GM18868 (cell line): Measurements from ENCODE around the gene TOR1A.

Experiments
- ATAC-seq: cut with Tn5 transposase; IDR thresholded peaks from one replicate; pipeline ENCODE4 v1.9.1; 2021; ENCODE audit warnings: mild to moderate bottlenecking, moderate library complexity; ENCODE audit not compliant: unreplicated experiment

TOR1A gene

DNA sequence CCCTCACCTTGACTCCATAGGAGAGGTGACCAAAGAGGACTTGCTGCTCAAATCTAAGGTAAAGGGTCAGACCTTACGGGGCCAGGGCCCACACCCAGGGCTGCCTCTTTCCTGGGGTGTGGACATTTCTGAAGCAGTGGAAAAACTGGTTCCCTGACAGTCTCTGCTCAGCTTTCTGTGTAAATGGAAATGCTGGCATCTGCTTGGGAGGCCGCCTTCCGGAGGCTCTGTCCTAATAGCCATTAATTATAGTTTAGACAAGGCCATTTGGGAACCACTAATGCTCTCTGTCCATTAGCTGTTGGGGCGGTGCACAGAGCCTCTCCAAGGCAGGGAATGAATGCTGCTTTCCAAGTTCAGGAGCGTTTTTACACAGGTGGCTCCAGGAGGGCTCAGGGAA lies 28.6 kb upstream of the TOR1A start:
- no peak for ATAC-seq

DNA sequence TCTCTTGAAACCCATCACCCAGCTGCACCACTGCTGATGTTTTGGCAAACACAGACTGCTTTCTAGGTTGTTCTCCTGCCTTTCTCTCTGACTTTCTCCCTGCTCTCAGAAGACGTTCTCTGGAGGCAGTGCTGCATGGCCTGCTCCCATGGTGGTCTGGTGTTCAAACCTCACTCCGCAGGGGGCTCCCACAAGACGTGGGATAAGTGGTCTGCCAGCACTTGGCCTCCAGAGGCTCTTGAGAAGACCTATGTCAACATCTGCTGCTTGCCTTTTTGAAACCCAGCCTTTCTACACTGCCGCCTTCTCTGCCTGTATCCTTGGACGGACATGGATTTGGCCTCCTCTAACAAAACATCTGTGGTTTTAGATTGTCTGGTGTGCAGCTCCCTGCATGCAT lies 27.9 kb upstream of the TOR1A start:
- ATAC-seq, result no peak

DNA sequence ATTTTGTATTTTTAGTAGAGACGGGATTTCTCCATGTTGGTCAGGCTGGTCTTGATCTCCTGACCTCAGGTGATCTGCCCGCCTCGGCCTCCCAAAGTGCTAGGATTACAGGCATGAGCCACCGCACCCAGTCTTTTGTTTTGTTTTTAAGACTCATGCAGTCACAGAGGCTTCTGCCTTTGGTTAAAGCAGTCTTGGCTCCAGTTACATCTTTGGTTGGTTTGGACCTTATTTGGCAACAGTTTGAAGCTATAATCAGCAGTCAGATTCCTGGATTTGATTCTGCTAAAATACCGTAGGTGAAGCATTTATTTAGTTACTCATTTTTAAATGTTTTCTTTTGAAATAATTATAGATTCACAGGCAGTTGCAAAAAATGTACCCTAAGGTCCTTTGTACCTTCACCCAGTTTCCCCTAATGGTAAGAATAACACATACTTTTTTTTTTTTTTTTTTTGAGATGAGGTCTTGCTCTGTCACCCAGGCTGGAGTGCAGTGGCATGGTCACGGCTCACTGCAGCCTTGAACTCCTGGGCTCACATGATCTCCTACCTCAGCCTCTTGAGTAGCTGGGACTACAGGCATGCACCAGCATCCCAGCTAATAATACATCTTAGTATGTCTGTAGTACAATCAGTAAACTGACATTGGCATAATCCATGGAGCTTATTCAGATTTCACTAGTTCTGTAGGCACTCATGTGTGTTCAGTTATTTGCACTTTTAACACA lies 27.1 kb upstream of the TOR1A start:
- no peak for ATAC-seq

DNA sequence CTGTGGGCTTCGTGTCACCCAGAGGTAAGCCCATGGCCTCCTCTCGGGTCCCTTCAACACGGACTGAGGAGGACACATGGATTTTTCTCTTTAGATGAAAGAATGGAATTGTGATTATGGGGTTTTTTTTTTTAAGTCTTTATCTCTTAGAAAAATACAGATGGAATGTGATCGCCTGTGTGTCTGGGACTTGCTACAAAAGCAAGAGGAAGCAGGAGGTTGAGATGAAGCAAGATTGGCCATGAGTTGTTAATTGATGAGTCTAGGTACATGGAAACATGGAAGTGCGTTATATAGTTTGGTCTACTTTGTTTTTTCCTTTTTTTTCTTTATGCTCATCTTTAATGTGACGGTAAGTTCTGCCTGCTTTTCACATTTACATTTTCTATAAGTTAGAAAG lies 26.0 kb upstream of the TOR1A start:
- no peak for ATAC-seq

DNA sequence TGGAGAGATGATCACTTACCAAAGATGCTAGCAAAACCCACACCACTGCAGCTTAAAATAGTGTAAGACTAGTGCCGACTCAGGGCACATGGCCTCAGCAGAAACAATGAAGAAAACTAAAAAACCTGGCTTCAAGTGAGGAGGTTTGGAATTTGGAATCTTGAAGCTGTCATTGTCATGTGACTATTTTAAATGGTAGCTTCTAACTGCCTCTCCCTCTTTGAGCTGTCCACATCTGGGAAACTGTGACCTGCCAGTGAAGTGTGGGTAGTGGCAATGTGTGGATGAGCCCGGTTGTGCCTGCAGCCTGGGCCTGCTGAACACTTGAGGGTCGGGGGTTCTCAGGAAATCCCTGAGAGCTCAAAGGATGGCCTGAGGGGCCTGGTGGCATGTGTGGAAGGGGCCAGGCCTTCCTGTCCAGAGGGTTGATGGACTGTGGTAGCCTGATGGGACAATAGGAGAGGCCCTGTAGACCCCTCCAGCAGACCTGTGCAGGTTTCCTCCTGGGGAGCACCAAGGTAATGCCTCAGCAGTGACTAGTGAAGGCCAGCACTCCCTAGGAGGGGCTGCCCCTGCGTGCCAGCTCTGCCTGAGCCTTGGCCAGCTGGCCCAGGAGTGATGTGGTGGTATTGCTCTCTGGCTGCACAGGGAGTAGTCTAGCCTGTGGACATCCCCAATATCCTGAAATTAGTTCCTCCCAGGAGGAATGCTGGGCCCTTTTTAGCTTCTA lies 24.9 kb upstream of the TOR1A start:
- no peak for ATAC-seq

DNA sequence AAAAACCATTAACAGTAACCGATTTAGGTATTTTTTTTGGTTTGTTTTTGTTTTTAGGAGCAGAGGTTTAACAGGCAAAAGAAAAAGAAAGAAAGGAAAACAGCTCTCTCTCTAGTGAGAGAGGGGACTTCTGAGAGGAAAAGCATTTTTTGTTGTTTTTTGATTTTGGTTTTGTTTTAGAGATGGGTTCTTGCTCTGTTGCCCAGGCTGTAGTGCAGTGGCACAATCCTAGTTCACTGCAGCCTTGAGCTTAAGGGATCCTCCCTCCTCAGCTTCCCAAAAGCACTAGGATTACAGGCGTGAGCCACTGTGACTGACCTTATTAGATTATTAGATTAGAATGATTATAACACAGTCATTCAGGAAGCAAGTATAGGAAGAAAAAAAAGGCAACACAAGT lies 21.4 kb upstream of the TOR1A start:
- no peak for ATAC-seq

DNA sequence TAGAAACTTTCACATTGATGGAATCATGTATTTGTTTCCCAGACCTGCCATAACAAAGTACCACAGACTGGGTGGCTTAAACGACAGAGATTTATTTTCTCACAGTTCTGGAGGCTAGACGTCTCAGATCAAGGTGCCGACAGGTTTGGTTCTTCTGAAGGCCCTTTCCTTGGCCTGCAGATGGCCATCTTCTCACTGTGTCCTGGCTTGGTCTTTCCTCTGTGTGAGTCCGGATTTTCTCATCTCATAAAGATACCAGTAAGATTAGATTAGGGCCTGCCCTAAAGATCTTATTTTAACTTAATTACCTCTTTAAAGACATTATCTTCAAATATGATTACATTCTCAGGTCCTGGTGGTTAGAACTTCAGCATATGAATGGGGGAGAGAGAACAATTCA lies 17.1 kb upstream of the TOR1A start:
- no peak for ATAC-seq

DNA sequence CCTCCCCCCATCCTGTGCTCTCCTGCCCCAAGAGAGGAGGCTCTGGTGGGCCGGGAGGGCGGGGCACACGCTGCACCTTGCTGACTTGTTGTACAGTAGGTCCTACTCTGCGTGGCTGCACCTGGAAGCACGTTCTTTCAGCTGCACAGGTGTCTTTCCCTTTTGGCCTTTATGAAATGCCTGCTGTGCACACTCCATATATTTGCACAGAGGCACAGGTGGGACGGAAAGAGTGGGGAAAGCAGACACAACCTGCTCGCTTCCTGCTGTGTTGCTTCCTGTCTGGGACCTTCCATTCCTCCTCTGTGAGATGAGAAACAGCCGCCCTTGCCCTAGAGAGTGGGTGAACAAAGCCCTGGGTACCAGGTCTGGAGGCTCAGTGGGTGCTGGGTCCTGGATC lies 16.1 kb upstream of the TOR1A start:
- no peak for ATAC-seq

DNA sequence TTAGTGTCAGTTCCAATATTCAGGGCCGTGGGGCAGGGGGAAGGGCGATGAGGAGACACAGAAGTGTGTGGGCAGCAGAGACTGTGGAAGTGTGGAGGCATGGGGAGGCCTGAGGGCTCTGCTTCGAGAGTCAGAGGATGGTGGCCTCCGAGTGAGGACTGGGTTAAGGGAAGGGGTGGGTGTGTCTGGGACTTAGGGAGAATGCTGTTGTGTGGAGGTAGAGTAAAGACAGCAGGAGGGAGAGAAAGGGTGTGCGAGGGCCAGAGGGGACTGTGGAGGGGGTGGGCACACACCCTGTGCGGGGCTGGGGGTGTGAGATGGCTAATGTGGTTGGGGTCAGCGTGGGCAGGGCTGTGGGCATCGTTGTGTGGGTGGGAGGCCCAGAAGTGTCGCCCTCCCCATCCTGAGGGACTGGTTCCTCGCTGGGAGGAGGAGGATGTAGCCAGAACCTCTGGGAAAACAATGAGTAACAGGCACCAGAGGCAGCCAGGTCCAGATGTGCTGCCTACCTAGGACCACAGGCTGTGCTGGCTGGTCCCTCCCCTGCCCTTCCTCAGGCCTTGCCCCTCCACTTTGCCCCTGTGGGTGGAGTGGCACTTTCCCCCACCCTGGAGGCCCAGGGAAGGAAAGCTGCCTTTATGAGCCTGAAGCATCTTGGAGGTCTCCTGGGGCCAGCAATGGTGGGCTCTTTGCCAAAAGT lies 15.5 kb upstream of the TOR1A start:
- ATAC-seq, result no peak

DNA sequence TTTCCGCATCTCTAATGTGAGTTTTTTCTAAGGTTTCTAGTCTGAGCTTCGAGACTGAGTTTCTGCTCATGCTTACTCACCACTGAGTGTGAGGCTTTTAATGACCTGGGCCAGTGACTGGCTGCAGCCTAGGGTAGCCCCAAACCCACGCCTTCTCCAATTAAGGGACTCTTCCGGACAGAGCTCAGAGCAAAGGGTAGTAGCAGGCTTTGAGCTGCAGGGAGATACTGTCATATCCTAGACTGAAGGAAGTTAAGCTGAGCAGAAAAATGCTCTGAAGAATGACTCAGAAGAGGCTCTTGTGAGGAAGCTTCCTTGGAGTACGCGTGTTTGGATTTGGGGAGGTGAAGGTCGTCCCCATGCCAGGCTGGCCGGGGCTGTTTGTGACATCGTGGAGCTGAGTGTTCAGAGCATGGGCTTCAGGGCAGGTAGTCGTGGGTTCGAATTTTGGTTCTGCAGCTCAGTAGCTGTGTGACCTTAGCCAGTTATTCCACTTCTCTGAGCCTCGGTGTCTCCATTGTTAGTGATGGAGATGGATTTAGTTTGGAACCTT lies 14.8 kb upstream of the TOR1A start:
- no peak for ATAC-seq

DNA sequence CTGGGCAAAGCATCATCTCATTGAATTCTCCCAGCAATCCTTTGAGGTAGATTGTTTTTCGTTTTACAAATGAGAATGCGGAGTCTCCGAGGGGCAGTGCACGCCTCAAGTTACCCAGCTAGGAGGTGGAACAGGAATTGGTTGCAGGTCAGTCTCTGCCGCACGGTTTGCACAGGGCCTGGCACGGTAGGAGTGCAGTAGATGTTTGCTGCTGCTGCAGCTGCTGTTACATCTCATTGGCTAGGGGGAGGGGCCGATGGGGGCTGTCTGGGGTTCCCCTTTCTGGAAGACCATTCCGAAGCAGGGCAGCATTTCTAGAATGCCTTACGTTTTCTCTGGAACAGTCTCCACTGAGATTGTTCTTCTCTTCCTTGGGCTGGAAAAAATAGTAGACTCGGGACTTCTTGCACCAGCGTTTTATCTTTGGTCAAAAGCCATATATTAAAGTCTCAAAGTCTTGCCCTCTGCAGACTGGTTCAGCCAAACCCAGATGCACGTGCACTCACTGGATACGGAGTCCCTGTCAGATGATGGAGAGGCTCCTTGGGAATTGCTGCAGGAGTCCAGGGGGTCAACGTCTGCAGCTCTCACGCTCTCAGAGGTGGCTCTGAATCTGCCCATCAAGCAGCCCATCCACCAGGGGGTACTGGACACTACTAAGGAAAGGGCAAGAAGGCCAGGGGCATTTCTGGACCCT lies 12.5 kb upstream of the TOR1A start:
- no peak for ATAC-seq

DNA sequence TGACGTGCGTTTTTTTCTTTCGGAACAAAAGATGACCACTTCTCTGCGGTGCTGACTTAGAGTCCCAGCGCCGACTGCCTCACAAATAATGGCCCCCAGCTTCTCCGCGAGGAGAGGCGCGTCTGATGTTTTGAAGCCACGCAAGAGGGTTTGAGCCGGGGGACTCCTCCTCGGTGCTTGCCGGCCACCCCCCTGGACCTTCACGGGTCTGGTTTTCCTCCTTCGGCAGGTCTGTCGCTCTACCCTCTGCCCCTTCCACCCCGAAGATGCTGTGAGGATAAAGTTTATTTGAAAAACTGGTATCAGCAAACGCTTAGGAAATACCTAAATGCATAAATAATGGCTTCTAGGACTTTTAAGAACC lies 11.9 kb upstream of the TOR1A start:
- ATAC-seq, result no peak

DNA sequence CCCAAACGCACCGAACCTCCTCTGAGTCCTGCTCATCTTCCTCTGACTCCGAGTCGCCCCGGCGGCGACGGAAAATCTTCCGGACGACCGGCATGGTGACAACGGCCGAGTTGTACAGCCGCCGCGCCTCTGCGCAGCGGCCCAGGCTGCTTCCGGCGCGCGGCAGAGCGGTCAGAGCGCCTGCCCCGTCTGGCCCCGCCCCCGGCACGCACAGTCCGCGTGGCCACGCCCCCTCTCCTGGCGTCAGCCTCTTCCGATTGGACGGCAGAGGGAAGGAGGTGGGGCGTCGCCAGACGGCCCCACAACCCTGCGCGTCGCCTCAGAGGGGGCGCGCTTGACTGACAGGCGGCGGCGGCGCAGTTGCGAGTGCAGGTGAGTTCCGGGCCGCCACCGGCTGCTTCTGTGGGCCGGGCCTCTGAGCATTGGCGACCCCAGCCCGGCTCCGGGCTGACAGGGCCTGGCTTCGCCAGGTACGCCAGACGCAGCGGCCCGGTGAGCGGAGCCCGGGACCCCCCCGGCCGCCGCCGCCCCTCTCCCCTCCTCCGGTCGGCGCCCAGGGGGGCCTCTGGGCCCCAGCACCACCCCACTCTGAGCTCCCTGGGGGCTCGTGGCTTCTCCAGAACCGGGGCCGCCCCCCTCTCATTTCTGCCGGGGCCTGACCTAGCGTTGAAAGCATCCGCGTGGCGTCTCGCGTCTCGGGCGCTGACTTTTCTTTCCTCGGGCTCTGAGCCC lies 11.4 kb upstream of the TOR1A start, which contains the start of the genes C9orf78 and USP20:
Gene C9orf78 (minus strand): TSS at position 148 of the 732 bp plus-strand sequence. CDS start 54 bp downstream, at position 94.
Gene USP20 (plus strand): TSS at position 331 of the 732 bp plus-strand sequence. CDS start 17,098 bp downstream, outside the sequence.
- peak; percentile 95 for ATAC-seq

DNA sequence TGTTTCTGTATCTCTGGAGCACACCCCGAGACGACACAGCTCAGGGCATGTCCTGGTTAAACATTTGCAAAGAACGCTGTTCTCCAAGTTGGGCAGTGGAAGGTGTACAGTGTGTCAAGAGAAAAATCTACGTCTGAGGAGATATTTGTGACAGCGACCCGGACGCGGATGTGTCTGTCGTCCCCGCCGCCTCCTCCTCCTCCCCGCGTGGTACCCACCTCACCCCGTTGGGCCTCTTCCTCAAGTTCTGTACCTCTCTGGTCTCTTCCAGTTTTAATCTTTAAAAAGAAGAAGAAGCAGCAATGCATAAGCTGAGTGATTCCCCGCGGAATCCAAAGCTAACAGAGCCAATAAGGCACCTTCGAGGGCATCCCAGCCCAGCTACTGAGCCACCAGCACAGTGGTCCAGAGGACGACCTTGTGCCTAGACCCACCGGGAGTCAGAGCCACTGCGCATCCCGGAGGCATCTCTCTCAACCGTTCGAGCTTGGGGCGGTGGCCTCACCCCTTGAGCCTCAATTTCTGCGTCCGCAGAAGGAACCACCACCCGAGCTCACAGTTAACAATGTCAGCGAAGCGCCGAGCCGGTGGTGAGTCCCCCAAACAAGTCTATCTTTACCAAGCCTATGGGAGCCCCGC lies 10.7 kb upstream of the TOR1A start:
- ATAC-seq, result peak; percentile 9

DNA sequence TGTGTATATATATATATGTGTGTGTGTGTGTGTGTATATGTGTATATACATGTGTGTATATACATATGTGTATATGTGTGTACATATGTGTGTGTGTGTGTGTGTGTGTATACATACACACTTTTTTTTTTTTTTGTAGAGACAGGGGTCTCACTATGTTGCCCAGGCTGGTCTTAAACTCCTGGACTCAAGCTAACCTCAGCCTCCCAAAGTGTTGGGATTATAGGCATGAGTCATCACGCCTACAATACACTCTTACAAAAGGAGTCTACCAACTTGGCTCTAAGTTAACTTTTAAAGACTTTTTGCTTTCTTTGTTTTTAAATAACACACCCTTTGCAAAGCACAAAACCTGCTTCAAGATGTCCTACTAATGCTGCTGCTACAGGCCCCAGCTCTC lies 9.0 kb upstream of the TOR1A start:
- ATAC-seq, result no peak

DNA sequence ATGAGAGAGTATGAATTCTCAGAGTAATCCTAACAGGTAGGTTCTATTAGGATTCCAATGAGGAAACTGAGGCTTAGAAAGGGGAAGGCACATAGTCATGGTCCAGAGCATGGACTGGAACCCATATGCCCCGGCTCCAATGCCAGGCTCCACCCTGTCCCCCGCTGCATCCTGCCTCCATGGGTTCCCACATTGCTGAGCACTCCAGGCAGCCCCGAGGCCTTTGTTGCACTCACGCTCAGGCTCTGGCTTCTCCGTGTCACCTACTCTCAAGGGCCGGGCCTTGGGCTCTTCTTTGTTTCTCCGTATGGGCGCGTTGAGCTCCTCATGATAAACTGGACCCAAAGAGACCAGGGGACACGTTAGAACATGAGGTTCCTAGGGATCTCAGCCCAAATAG lies 5.0 kb upstream of the TOR1A start:
- ATAC-seq, result no peak

DNA sequence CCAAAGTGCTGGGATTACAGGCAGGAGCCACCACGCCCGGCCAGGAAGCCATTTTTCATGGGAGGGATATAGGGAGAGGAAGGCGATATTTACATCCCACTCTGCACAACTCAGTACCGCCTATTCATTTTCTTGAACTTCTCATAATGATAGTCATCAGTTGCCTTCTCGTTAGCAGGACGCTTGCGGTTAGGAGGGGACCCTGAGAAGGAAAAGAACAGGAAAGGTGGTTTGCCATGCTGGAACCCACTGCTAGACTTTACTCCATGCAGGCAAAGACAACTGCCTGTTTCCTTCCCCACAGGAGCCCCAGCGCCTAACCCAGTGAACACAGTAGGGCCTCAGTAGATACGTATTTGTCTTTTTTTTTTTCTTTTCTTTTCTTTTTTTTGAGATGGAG lies 4.1 kb upstream of the TOR1A start:
- ATAC-seq, result no peak

DNA sequence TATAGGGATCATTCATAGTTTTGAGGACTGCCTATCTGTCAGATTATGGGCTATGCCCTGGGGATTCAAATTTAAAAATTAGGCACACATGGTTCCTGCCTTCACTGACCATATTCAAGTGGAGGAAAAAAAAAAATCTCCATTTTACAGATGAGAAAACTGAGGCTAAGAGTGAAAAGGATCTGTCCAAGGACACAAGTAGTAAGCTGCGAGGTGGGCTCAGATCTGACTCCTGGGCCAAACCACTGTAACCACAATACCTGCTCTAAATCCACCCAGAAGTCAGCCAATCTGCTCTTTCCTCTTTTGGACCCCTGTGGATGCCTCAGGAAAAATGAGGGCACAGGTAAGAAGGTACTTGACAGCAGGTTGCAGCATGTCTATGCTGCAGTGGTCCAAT lies 2.8 kb upstream of the TOR1A start:
- no peak for ATAC-seq

DNA sequence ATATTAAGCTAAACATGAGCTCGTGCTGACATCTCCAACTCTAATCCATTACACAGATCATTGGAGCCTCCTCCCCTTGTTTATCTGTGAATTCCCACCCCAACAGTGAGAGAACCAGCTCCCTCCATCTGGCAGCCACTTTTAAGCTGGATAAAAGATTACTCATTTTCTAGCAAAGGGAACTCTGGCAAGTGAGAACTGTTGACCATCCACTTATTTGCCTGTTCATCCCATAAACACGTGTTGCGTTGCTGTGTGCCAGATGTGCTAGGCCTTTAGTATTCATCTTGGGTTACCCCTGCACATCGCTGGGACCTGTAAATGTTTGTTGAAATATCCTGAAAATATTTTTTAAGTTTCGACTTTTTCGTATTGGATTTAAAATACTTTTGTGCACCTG lies 2.4 kb upstream of the TOR1A start:
- no peak for ATAC-seq

DNA sequence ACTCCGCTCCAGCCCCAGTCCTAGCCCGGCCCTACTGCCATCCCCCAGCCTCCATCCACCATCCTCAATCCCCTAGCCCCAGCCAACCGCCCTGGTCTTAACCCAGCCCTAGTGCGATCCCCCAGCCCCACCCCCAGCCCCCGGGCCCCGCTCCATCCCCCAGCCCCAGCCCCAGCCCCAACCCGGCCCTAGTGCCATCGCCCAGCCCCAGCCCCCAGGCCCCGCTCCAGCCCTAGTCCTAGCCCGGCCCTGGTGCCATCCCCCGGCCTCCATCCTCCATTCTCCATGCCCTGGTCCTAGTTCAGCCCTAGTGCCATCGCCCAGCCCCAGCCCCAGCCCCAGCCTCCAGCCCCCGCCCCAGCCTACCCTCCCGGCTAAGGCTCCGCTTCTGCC lies 398 bp downstream of the TOR1A start:
- no peak for ATAC-seq
